ENCODE measurements around the gene SCART1. TPM values are rescaled to one million over a fixed set of nuclear protein-coding genes. Genes with fewer than 3 reads are reported as not detected.

The SCART1 gene
- total and polyA plus RNA-seq, 2 of the 4 experiments (the other 2 are of a cell fraction): 0.54 to 2.1 TPM

DNA sequence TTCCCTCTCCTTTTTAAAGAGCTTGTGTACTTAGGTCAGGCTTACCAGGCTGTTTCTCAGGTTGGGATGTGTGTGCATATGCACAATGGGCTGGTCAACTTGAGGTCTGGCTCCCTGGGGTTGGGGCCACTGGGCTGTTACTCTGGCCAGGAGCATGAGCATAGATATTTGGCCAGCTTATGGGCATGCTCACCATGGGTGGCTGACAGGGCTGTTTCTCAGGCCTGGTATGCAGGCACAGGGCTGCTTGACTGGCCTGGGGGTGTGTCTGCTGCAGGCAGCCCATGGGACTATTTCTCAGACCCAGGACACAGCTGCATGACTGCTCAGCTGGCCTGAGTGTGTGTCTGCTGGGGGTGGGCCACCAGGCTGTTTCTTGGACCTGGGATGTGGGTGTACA is 34.6 kb downstream of the SCART1 start:
- H4K5ac ChIP-seq (ENCODE audit: low read depth, low read length): no peak overlapping the region
- no peaks in the 10 kb centered on the region for H3K36me3 ChIP-seq (ENCODE audit: control insufficient read depth, insufficient read depth, low read length)
- no peak for ATAC-seq (ENCODE audit: low read depth)
- H3K27me3 ChIP-seq (ENCODE audit: control insufficient read depth, insufficient read depth, low read length): no peaks in the 10 kb centered on the region
- no peak for DNase-seq
- no peak overlapping the region for H2BK5ac ChIP-seq (ENCODE audit: low read depth, low read length, poor library complexity, severe bottlenecking)
- H2AK5ac ChIP-seq (ENCODE audit: low read depth, low read length): no peak overlapping the region
- H3K14ac ChIP-seq (replicated peaks; ENCODE audit: low read depth, low read length): no peak overlapping the region
- no peak overlapping the region for H2BK20ac ChIP-seq (ENCODE audit: low read depth, low read length)
- H3K79me1 ChIP-seq (ENCODE audit: low read depth in 1 of 2, low read length in 2 of 2): no peaks in the 10 kb centered on the region
- no peak overlapping the region for H3K4me2 ChIP-seq (ENCODE audit: low read depth, low read length)
- 0 out of 2 replicates have a peak, but pooled peaks cover 3% of the 10 kb centered on the region for H3K9me3 ChIP-seq (ENCODE audit: control insufficient read depth, insufficient read depth, low read length)
- no peaks in the 10 kb centered on the region for H3K9me1 ChIP-seq (ENCODE audit: insufficient read depth, low read length)
- H3K4me1 ChIP-seq (ENCODE audit: control insufficient read depth, insufficient read depth, low read length): no peaks in the 10 kb centered on the region
- no peak overlapping the region for H3K23ac ChIP-seq (ENCODE audit: low read depth, low read length)
- CTCF ChIA-PET: no interaction called here
- BruUV-seq (replicated peaks): no TSS peak
- no peak for TF ChIP-seq CHD1 (IDR thresholded peaks at IDR 0.05; ENCODE audit: low read depth, low read length)
- H3K4me3 ChIP-seq (ENCODE audit: insufficient read depth, low read depth, low read length): no peak overlapping the region
- no peaks in the 10 kb centered on the region for H4K20me1 ChIP-seq (ENCODE audit: insufficient read depth, low read length)
- POLR2A ChIA-PET (ENCODE audit: unreplicated experiment): no interaction called here
- intact Hi-C loops (cut with micrococcal nuclease) (no loop called here), dilution Hi-C loops (cut with HindIII; ENCODE audit: low sequenced_read_pairs, unreplicated experiment) (no loop called here), in situ Hi-C loops (cut with MboI; ENCODE audit: low sequenced_read_pairs) (no loop called here)
- H3K18ac ChIP-seq (ENCODE audit: low read depth, low read length): no peak overlapping the region
- H2AFZ ChIP-seq (replicated peaks; ENCODE audit: low read length, poor library complexity): no peak overlapping the region
- no peak overlapping the region for H2BK15ac ChIP-seq (ENCODE audit: low read depth, low read length)
- no peak overlapping the region for H3K56ac ChIP-seq (ENCODE audit: extremely low read depth, insufficient read depth, low read length)
- no peak overlapping the region for H2BK120ac ChIP-seq (ENCODE audit: low read depth, low read length)
- H3K9ac ChIP-seq (ENCODE audit: low read depth, low read length): no peak overlapping the region
- no peak overlapping the region for H3K27ac ChIP-seq (ENCODE audit: insufficient read depth, low read length)
- H3K4ac ChIP-seq (ENCODE audit: low read depth, low read length): no peak overlapping the region
- no peak overlapping the region for H4K8ac ChIP-seq (ENCODE audit: low read depth in 2 of 2, low read length in 2 of 2)
- H4K91ac ChIP-seq (ENCODE audit: insufficient read depth, low read depth, low read length): no peak overlapping the region
- no peak overlapping the region for H2AK9ac ChIP-seq (replicated peaks; ENCODE audit: low read depth, low read length, poor library complexity)
